ENCODE results near the gene OR6S1. TPM values are rescaled to one million over a fixed set of nuclear protein-coding genes. Genes with fewer than 3 reads are reported as not detected.

The OR6S1 gene
- total RNA-seq, 1 experiment from 2014 or later = not detected

GRCh38 chr14:20662968-20663732 is 21.7 kb upstream of the OR6S1 start:
- no peaks in the 10 kb centered on the region for H3K36me3 Mint-ChIP-seq (ENCODE audit: insufficient read depth, unreplicated experiment)
- no peak overlapping the region for H3K4me3 ChIP-seq (ENCODE audit: low read depth, low read length)
- no peak overlapping the region for H3K27ac Mint-ChIP-seq (ENCODE audit: unreplicated experiment)
- no peaks in the 10 kb centered on the region for H3K4me1 Mint-ChIP-seq (ENCODE audit: low read depth, unreplicated experiment)
- DNase-seq = peak in 1 of 2 experiments; percentile 32
- no TSS peak for BruUV-seq (replicated peaks)
- no peaks in the 10 kb centered on the region for H3K9me3 ChIP-seq
- no peak overlapping the region for H3K4me3 Mint-ChIP-seq (ENCODE audit: unreplicated experiment)
- no peaks in the 10 kb centered on the region for H3K27me3 ChIP-seq (replicated peaks; ENCODE audit: control insufficient read depth, insufficient read depth, low read length)
- peaks cover 7% of the 10 kb centered on the region; the same call in 1 of the 2 replicates for H3K4me1 ChIP-seq
- H3K36me3 ChIP-seq (ENCODE audit: control insufficient read depth, insufficient read depth, low read length) = no peaks in the 10 kb centered on the region
- intact Hi-C loops (cut with micrococcal nuclease; ENCODE audit: unreplicated experiment) = loop anchor here (1.0 kb wide), 2 partner anchors 24 to 28 kb away; no protein-coding TSS in a partner anchor
- peak in 1 of 2 experiments; percentile 10 for TF ChIP-seq CTCF (IDR thresholded peaks at IDR 0.05; ENCODE audit: insufficient read depth in 1 of 2, low read depth in 1 of 2, low read length in 1 of 2, severe bottlenecking in 1 of 2, unreplicated experiment in 1 of 2)
- H3K9me3 Mint-ChIP-seq (ENCODE audit: unreplicated experiment) = no peaks in the 10 kb centered on the region
- CTCF ChIA-PET = interaction anchor here (0.6 to 0.9 kb wide), 3 partner anchors 28 to 308 kb away, joined by 3 to 4 read pairs (median 3); no protein-coding TSS in a partner anchor
- H3K27me3 Mint-ChIP-seq (ENCODE audit: insufficient read depth, unreplicated experiment) = no peaks in the 10 kb centered on the region
- POLR2A ChIA-PET = no interaction called here

GRCh38 chr14:20661197-20661596 is 19.7 kb upstream of the OR6S1 start:
- Mint-ChIP-seq H3K4me1 (ENCODE audit: low read depth, unreplicated experiment) (peaks cover 7% of the 10 kb centered on the region), H3K27me3 (ENCODE audit: insufficient read depth, unreplicated experiment) (no peaks in the 10 kb centered on the region), H3K36me3 (ENCODE audit: insufficient read depth, unreplicated experiment) (no peaks in the 10 kb centered on the region), H3K9me3 (ENCODE audit: unreplicated experiment) (no peaks in the 10 kb centered on the region), H3K27ac (ENCODE audit: unreplicated experiment) (peak overlapping the region; percentile 49), H3K4me3 (ENCODE audit: unreplicated experiment) (no peak overlapping the region)
- Histone ChIP-seq H3K4me3 (ENCODE audit: low read depth, low read length) (no peak overlapping the region), H3K4me1 (peaks cover 12% of the 10 kb centered on the region; the same call in 1 of the 2 replicates), H3K9me3 (no peaks in the 10 kb centered on the region), H3K27me3 (replicated peaks; ENCODE audit: control insufficient read depth, insufficient read depth, low read length) (no peaks in the 10 kb centered on the region), H3K36me3 (ENCODE audit: control insufficient read depth, insufficient read depth, low read length) (no peaks in the 10 kb centered on the region)
- BruUV-seq (replicated peaks) = no TSS peak
- TF ChIP-seq CTCF (IDR thresholded peaks at IDR 0.05; ENCODE audit: insufficient read depth in 1 of 2, low read depth in 1 of 2, low read length in 1 of 2, severe bottlenecking in 1 of 2, unreplicated experiment in 1 of 2) = no peak
- intact Hi-C loops (cut with micrococcal nuclease; ENCODE audit: unreplicated experiment) = no loop called here
- POLR2A ChIA-PET = no interaction called here
- DNase-seq = no peak
- CTCF ChIA-PET = interaction anchor here (1.2 kb wide), 1 partner anchor 30 kb away, joined by 3 read pairs; no protein-coding TSS in a partner anchor

GRCh38 chr14:20659813-20660395 is 18.4 kb upstream of the OR6S1 start:
- Mint-ChIP-seq H3K4me3 (ENCODE audit: unreplicated experiment) (no peak overlapping the region), H3K27me3 (ENCODE audit: insufficient read depth, unreplicated experiment) (no peaks in the 10 kb centered on the region), H3K4me1 (ENCODE audit: low read depth, unreplicated experiment) (peaks cover 7% of the 10 kb centered on the region), H3K36me3 (ENCODE audit: insufficient read depth, unreplicated experiment) (no peaks in the 10 kb centered on the region), H3K27ac (ENCODE audit: unreplicated experiment) (no peak overlapping the region), H3K9me3 (ENCODE audit: unreplicated experiment) (no peaks in the 10 kb centered on the region)
- ChIA-PET CTCF (interaction anchor here (1.2 kb wide), 1 partner anchor 31 kb away, joined by 3 read pairs; no protein-coding TSS in a partner anchor), POLR2A (no interaction called here)
- H3K4me3 ChIP-seq (ENCODE audit: low read depth, low read length) = no peak overlapping the region
- no peaks in the 10 kb centered on the region for H3K27me3 ChIP-seq (replicated peaks; ENCODE audit: control insufficient read depth, insufficient read depth, low read length)
- DNase-seq = no peak
- no peaks in the 10 kb centered on the region for H3K36me3 ChIP-seq (ENCODE audit: control insufficient read depth, insufficient read depth, low read length)
- TF ChIP-seq CTCF (IDR thresholded peaks at IDR 0.05; ENCODE audit: insufficient read depth in 1 of 2, low read depth in 1 of 2, low read length in 1 of 2, severe bottlenecking in 1 of 2, unreplicated experiment in 1 of 2) = no peak
- peaks cover 10% of the 10 kb centered on the region; the same call in 1 of the 2 replicates for H3K4me1 ChIP-seq
- intact Hi-C loops (cut with micrococcal nuclease; ENCODE audit: unreplicated experiment) = no loop called here
- BruUV-seq (replicated peaks) = no TSS peak
- H3K9me3 ChIP-seq = no peaks in the 10 kb centered on the region
